Measurements from ENCODE around the gene ZNF688. TPM values are rescaled to one million over a fixed set of nuclear protein-coding genes. Genes with fewer than 3 reads are reported as not detected.

Gene ZNF688
- total and polyA plus RNA-seq, 2 experiments from 2014 or later: 4.0 to 4.4 TPM

DNA sequence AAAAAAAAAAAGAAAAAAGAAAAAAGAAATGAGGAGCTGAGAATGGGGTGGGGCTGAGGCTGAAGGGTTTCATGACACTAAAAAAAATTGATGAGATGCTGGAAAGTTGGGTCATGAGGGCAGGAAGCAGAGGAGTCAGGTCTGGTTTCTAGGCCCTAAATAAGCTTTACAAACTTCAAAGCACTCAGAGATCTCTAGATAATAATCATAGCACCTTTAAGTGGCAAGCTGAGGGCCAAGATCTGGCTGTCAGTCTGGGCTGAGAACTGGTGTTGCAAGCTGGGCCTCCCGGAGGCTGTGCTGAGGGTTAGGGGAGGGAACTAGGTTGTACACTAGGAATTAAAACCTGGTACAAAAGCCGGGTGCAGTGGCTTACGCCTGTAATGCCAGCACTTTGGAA lies 19.7 kb downstream of the ZNF688 start:
- Histone ChIP-seq H3K36me3 (ENCODE audit: insufficient read depth) (no peaks in the 10 kb centered on the region; the same call in 1 of the 2 replicates), H3K4me1 (ENCODE audit: insufficient read depth) (peaks cover 20% of the 10 kb centered on the region), H3K79me2 (replicated peaks; ENCODE audit: insufficient read depth) (0 out of 2 replicates have a peak, but pooled peaks cover 3% of the 10 kb centered on the region), H4K20me1 (replicated peaks; ENCODE audit: insufficient read depth) (no peaks in the 10 kb centered on the region), H2AFZ (no peak overlapping the region), H3K9me2 (ENCODE audit: insufficient read depth) (no peaks in the 10 kb centered on the region), H3F3A (replicated peaks; ENCODE audit: low read depth) (0 out of 2 replicates have a peak, but pooled peaks cover 3% of the 10 kb centered on the region), H3K4me2 (no peak overlapping the region), H3K27me3 (ENCODE audit: insufficient read depth) (no peaks in the 10 kb centered on the region), H3K27ac (ENCODE audit: low read depth) (no peak overlapping the region), H3K4me3 (no peak overlapping the region)
- H3K9me3 Mint-ChIP-seq: peaks cover 3% of the 10 kb centered on the region; the same call in 1 of the 3 replicates
- DNase-seq (ENCODE audit: low spot score): no peak
- ATAC-seq: no peak
- no peak overlapping the region for H3K27ac Mint-ChIP-seq
- TF ChIP-seq ZNF114 (CRISPR knock-in tag; IDR thresholded peaks at IDR 0.05) (no peak), JUNB (IDR thresholded peaks at IDR 0.05; ENCODE audit: unreplicated experiment) (no peak), EZH2phosphoT487 (IDR thresholded peaks at IDR 0.05; ENCODE audit: unreplicated experiment) (no peak), ZNF331 (CRISPR knock-in tag; IDR thresholded peaks at IDR 0.05; ENCODE audit: low read depth) (no peak), NANOG (IDR thresholded peaks at IDR 0.05; ENCODE audit: borderline replicate concordance) (no peak), POLR2AphosphoS5 (IDR thresholded peaks at IDR 0.05; ENCODE audit: low read depth) (no peak), STAT1 (IDR thresholded peaks at IDR 0.05; ENCODE audit: unreplicated experiment) (no peak), EZH2 (IDR thresholded peaks at IDR 0.05; ENCODE audit: low read depth, unreplicated experiment) (no peak), CREB1 (CRISPR knock-in tag; IDR thresholded peaks at IDR 0.05; ENCODE audit: low read depth) (no peak)
- TF ChIP-seq, protein P1, sequence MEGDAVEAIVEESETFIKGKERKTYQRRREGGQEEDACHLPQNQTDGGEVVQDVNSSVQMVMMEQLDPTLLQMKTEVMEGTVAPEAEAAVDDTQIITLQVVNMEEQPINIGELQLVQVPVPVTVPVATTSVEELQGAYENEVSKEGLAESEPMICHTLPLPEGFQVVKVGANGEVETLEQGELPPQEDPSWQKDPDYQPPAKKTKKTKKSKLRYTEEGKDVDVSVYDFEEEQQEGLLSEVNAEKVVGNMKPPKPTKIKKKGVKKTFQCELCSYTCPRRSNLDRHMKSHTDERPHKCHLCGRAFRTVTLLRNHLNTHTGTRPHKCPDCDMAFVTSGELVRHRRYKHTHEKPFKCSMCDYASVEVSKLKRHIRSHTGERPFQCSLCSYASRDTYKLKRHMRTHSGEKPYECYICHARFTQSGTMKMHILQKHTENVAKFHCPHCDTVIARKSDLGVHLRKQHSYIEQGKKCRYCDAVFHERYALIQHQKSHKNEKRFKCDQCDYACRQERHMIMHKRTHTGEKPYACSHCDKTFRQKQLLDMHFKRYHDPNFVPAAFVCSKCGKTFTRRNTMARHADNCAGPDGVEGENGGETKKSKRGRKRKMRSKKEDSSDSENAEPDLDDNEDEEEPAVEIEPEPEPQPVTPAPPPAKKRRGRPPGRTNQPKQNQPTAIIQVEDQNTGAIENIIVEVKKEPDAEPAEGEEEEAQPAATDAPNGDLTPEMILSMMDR (conservative IDR thresholded peaks at IDR 0.05; ENCODE audit: low read depth in 2 of 2): no peak
- TF ChIP-seq, protein P2, sequence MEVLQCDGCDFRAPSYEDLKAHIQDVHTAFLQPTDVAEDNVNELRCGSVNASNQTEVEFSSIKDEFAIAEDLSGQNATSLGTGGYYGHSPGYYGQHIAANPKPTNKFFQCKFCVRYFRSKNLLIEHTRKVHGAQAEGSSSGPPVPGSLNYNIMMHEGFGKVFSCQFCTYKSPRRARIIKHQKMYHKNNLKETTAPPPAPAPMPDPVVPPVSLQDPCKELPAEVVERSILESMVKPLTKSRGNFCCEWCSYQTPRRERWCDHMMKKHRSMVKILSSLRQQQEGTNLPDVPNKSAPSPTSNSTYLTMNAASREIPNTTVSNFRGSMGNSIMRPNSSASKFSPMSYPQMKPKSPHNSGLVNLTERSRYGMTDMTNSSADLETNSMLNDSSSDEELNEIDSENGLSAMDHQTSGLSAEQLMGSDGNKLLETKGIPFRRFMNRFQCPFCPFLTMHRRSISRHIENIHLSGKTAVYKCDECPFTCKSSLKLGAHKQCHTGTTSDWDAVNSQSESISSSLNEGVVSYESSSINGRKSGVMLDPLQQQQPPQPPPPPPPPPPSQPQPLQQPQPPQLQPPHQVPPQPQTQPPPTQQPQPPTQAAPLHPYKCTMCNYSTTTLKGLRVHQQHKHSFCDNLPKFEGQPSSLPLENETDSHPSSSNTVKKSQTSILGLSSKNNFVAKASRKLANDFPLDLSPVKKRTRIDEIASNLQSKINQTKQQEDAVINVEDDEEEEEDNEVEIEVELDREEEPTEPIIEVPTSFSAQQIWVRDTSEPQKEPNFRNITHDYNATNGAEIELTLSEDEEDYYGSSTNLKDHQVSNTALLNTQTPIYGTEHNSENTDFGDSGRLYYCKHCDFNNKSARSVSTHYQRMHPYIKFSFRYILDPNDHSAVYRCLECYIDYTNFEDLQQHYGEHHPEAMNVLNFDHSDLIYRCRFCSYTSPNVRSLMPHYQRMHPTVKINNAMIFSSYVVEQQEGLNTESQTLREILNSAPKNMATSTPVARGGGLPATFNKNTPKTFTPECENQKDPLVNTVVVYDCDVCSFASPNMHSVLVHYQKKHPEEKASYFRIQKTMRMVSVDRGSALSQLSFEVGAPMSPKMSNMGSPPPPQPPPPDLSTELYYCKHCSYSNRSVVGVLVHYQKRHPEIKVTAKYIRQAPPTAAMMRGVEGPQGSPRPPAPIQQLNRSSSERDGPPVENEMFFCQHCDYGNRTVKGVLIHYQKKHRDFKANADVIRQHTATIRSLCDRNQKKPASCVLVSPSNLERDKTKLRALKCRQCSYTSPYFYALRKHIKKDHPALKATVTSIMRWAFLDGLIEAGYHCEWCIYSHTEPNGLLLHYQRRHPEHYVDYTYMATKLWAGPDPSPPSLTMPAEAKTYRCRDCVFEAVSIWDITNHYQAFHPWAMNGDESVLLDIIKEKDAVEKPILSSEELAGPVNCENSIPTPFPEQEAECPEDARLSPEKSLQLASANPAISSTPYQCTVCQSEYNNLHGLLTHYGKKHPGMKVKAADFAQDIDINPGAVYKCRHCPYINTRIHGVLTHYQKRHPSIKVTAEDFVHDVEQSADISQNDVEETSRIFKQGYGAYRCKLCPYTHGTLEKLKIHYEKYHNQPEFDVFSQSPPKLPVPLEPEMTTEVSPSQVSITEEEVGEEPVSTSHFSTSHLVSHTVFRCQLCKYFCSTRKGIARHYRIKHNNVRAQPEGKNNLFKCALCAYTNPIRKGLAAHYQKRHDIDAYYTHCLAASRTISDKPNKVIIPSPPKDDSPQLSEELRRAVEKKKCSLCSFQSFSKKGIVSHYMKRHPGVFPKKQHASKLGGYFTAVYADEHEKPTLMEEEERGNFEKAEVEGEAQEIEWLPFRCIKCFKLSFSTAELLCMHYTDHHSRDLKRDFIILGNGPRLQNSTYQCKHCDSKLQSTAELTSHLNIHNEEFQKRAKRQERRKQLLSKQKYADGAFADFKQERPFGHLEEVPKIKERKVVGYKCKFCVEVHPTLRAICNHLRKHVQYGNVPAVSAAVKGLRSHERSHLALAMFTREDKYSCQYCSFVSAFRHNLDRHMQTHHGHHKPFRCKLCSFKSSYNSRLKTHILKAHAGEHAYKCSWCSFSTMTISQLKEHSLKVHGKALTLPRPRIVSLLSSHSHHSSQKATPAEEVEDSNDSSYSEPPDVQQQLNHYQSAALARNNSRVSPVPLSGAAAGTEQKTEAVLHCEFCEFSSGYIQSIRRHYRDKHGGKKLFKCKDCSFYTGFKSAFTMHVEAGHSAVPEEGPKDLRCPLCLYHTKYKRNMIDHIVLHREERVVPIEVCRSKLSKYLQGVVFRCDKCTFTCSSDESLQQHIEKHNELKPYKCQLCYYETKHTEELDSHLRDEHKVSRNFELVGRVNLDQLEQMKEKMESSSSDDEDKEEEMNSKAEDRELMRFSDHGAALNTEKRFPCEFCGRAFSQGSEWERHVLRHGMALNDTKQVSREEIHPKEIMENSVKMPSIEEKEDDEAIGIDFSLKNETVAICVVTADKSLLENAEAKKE (CRISPR knock-in tag; IDR thresholded peaks at IDR 0.05): no peak
- TF ChIP-seq, protein P3, sequence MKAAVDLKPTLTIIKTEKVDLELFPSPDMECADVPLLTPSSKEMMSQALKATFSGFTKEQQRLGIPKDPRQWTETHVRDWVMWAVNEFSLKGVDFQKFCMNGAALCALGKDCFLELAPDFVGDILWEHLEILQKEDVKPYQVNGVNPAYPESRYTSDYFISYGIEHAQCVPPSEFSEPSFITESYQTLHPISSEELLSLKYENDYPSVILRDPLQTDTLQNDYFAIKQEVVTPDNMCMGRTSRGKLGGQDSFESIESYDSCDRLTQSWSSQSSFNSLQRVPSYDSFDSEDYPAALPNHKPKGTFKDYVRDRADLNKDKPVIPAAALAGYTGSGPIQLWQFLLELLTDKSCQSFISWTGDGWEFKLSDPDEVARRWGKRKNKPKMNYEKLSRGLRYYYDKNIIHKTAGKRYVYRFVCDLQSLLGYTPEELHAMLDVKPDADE (IDR thresholded peaks at IDR 0.05): no peak
- TF ChIP-seq, protein P4, sequence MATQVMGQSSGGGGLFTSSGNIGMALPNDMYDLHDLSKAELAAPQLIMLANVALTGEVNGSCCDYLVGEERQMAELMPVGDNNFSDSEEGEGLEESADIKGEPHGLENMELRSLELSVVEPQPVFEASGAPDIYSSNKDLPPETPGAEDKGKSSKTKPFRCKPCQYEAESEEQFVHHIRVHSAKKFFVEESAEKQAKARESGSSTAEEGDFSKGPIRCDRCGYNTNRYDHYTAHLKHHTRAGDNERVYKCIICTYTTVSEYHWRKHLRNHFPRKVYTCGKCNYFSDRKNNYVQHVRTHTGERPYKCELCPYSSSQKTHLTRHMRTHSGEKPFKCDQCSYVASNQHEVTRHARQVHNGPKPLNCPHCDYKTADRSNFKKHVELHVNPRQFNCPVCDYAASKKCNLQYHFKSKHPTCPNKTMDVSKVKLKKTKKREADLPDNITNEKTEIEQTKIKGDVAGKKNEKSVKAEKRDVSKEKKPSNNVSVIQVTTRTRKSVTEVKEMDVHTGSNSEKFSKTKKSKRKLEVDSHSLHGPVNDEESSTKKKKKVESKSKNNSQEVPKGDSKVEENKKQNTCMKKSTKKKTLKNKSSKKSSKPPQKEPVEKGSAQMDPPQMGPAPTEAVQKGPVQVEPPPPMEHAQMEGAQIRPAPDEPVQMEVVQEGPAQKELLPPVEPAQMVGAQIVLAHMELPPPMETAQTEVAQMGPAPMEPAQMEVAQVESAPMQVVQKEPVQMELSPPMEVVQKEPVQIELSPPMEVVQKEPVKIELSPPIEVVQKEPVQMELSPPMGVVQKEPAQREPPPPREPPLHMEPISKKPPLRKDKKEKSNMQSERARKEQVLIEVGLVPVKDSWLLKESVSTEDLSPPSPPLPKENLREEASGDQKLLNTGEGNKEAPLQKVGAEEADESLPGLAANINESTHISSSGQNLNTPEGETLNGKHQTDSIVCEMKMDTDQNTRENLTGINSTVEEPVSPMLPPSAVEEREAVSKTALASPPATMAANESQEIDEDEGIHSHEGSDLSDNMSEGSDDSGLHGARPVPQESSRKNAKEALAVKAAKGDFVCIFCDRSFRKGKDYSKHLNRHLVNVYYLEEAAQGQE (IDR thresholded peaks at IDR 0.05; ENCODE audit: unreplicated experiment): no peak
- H3K4me3 Mint-ChIP-seq: no peak overlapping the region
- H3K27me3 Mint-ChIP-seq (ENCODE audit: insufficient read depth, low read depth, poor library complexity): peaks cover 4% of the 10 kb centered on the region
- H3K4me1 Mint-ChIP-seq: peaks cover 24% of the 10 kb centered on the region
- peaks cover 21% of the 10 kb centered on the region for H3K36me3 Mint-ChIP-seq (ENCODE audit: low read depth)

Data from GM23338 (cell line).